Measurements from ENCODE around the gene PDE9A.

Gene PDE9A

GRCh38 chr21:42670058-42670880, 16.8 kb downstream of the PDE9A start:
- FAIRE-seq, result peak; percentile 98
- no peak for DNase-seq (ENCODE audit: insufficient read length, low spot score)

- no peak for FAIRE-seq
- no peak for DNase-seq (ENCODE audit: insufficient read length, low spot score)
Measured at GRCh38 chr21:42670884-42671283, 17.5 kb downstream of the PDE9A start.

GRCh38 chr21:42671778-42672593, 18.6 kb downstream of the PDE9A start:
- peak; percentile 4 for FAIRE-seq

GRCh38 chr21:42672699-42673458, 19.5 kb downstream of the PDE9A start:
- DNase-seq (ENCODE audit: insufficient read length, low spot score), result peak; percentile 86
- peak; percentile 91 for FAIRE-seq

More at GRCh38 chr21:42671778-42672593, 18.6 kb downstream of the PDE9A start:
- DNase-seq (ENCODE audit: insufficient read length, low spot score), result no peak

- no peak for DNase-seq (ENCODE audit: insufficient read length, low spot score)
- no peak for FAIRE-seq
Measured at GRCh38 chr21:42673633-42674328, 20.4 kb downstream of the PDE9A start.

- no peak for FAIRE-seq
- no peak for DNase-seq (ENCODE audit: insufficient read length, low spot score)
Measured at GRCh38 chr21:42674351-42674940, 21.0 kb downstream of the PDE9A start.

- DNase-seq (ENCODE audit: insufficient read length, low spot score) (no peak), FAIRE-seq (no peak)
Measured at GRCh38 chr21:42675403-42675802, 22.0 kb downstream of the PDE9A start.

- FAIRE-seq, result no peak
- DNase-seq (ENCODE audit: insufficient read length, low spot score), result no peak
Measured at GRCh38 chr21:42676808-42677207, 23.4 kb downstream of the PDE9A start.

- peak; percentile 56 for DNase-seq (ENCODE audit: insufficient read length, low spot score)
- no peak for FAIRE-seq
Measured at GRCh38 chr21:42677339-42678321, 24.2 kb downstream of the PDE9A start.

- FAIRE-seq (no peak), DNase-seq (ENCODE audit: insufficient read length, low spot score) (no peak)
Measured at GRCh38 chr21:42678618-42679295, 25.3 kb downstream of the PDE9A start.

- no peak for FAIRE-seq
Measured at GRCh38 chr21:42679319-42680057, 26.1 kb downstream of the PDE9A start.

GRCh38 chr21:42680058-42680330, 26.6 kb downstream of the PDE9A start:
- FAIRE-seq, result no peak

More at GRCh38 chr21:42679319-42680057, 26.1 kb downstream of the PDE9A start:
- DNase-seq (ENCODE audit: insufficient read length, low spot score), result no peak

GRCh38 chr21:42680429-42680828, 27.0 kb downstream of the PDE9A start:
- FAIRE-seq, result no peak
- no peak for DNase-seq (ENCODE audit: insufficient read length, low spot score)

More at GRCh38 chr21:42680058-42680330, 26.6 kb downstream of the PDE9A start:
- DNase-seq (ENCODE audit: insufficient read length, low spot score), result no peak

- no peak for DNase-seq (ENCODE audit: insufficient read length, low spot score)
- FAIRE-seq, result no peak
Measured at GRCh38 chr21:42681296-42682206, 28.1 kb downstream of the PDE9A start.

- no peak for DNase-seq (ENCODE audit: insufficient read length, low spot score)
- FAIRE-seq, result no peak
Measured at GRCh38 chr21:42682661-42683210, 29.3 kb downstream of the PDE9A start.

- no peak for DNase-seq (ENCODE audit: insufficient read length, low spot score)
- FAIRE-seq, result no peak
Measured at GRCh38 chr21:42683371-42684108, 30.1 kb downstream of the PDE9A start.
